Measurements from ENCODE around the gene SLC27A4. TPM values are rescaled to one million over a fixed set of nuclear protein-coding genes. Genes with fewer than 3 reads are reported as not detected.

Gene SLC27A4
- total RNA-seq, 1 donor from 2014 or later = 23.0 TPM

GRCh38 chr9:128361296-128361985 is 21.1 kb downstream of the SLC27A4 start:
- H3K4me3 Mint-ChIP-seq (ENCODE audit: unreplicated experiment) = no peak overlapping the region
- peaks cover 8% of the 10 kb centered on the region for H3K27me3 Mint-ChIP-seq (ENCODE audit: unreplicated experiment)
- H3K4me1 Mint-ChIP-seq (ENCODE audit: unreplicated experiment) = peaks cover 2% of the 10 kb centered on the region
- TF ChIP-seq, protein P1, sequence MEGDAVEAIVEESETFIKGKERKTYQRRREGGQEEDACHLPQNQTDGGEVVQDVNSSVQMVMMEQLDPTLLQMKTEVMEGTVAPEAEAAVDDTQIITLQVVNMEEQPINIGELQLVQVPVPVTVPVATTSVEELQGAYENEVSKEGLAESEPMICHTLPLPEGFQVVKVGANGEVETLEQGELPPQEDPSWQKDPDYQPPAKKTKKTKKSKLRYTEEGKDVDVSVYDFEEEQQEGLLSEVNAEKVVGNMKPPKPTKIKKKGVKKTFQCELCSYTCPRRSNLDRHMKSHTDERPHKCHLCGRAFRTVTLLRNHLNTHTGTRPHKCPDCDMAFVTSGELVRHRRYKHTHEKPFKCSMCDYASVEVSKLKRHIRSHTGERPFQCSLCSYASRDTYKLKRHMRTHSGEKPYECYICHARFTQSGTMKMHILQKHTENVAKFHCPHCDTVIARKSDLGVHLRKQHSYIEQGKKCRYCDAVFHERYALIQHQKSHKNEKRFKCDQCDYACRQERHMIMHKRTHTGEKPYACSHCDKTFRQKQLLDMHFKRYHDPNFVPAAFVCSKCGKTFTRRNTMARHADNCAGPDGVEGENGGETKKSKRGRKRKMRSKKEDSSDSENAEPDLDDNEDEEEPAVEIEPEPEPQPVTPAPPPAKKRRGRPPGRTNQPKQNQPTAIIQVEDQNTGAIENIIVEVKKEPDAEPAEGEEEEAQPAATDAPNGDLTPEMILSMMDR (IDR thresholded peaks at IDR 0.05; ENCODE audit: unreplicated experiment) = no peak
- H3K9me3 Mint-ChIP-seq (ENCODE audit: unreplicated experiment) = no peaks in the 10 kb centered on the region
- no peak for DNase-seq (ENCODE audit: low spot score)
- no peak overlapping the region for H3K27ac Mint-ChIP-seq (ENCODE audit: unreplicated experiment)
- H3K36me3 Mint-ChIP-seq (ENCODE audit: low read depth, unreplicated experiment) = peaks cover 4% of the 10 kb centered on the region

DNA sequence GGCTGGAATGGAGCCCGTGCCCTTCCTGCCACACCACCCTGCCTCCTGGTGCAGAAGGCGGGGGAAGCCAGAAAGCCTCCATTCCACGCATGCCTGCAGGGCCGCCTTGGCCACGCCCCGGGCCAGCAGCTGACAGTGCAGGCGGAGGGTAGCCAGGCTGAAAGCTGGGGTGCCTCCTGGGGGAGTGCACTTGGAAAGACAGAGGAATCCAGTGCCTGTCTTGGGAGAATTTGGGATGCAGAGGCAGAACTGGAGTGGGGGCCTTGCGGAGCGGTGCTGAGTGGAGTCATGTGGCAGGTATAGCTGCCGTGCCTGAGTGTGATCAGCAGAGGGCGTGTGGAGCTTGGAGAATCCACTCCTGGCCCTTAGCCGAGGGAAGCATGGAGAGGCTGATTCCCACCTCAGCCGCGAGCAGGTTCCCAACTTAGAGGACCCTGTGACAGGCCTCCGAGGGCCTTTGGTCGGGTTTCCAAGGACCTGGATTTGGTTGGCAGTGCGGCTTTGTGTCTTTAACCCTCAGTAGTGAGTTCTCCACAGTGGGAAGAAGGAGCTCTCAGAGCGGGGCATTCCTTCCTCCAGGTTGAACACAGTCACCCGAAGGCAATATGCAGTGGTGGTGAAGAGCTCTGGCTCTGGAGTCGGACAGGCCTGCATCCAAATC is 21.8 kb downstream of the SLC27A4 start:
- Mint-ChIP-seq H3K9me3 (ENCODE audit: unreplicated experiment) (no peaks in the 10 kb centered on the region), H3K4me3 (ENCODE audit: unreplicated experiment) (no peak overlapping the region), H3K27ac (ENCODE audit: unreplicated experiment) (no peak overlapping the region), H3K4me1 (ENCODE audit: unreplicated experiment) (peaks cover 2% of the 10 kb centered on the region), H3K36me3 (ENCODE audit: low read depth, unreplicated experiment) (peaks cover 4% of the 10 kb centered on the region), H3K27me3 (ENCODE audit: unreplicated experiment) (peaks cover 8% of the 10 kb centered on the region)
- TF ChIP-seq, protein P1 (IDR thresholded peaks at IDR 0.05; ENCODE audit: unreplicated experiment) = peak; percentile 76
- peak; percentile 81 for DNase-seq (ENCODE audit: low spot score)

DNA sequence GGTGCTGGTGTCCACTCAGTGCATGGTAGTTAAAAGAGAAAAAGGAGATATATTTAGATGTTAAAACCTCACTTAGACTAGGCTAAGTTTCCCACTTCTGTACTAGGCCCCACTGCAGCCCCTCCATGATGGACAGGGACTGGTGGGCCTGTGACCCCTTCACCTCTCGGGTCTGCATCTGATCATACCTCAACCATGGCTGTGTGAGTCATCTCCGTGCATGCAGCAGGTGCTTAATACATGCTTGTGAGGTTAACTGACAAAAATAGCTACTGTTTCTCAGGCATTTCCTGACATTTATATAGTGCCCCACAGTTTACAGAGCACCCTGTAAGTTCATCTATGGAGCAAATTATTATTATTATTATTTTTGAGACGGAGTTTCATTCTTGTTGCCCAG is 22.4 kb downstream of the SLC27A4 start:
- H3K27ac Mint-ChIP-seq (ENCODE audit: unreplicated experiment) = no peak overlapping the region
- no peak overlapping the region for H3K4me3 Mint-ChIP-seq (ENCODE audit: unreplicated experiment)
- peaks cover 4% of the 10 kb centered on the region for H3K36me3 Mint-ChIP-seq (ENCODE audit: low read depth, unreplicated experiment)
- peaks cover 2% of the 10 kb centered on the region for H3K4me1 Mint-ChIP-seq (ENCODE audit: unreplicated experiment)
- no peak for DNase-seq (ENCODE audit: low spot score)
- TF ChIP-seq, protein P1 (IDR thresholded peaks at IDR 0.05; ENCODE audit: unreplicated experiment) = no peak
- peaks cover 8% of the 10 kb centered on the region for H3K27me3 Mint-ChIP-seq (ENCODE audit: unreplicated experiment)
- no peaks in the 10 kb centered on the region for H3K9me3 Mint-ChIP-seq (ENCODE audit: unreplicated experiment)

DNA sequence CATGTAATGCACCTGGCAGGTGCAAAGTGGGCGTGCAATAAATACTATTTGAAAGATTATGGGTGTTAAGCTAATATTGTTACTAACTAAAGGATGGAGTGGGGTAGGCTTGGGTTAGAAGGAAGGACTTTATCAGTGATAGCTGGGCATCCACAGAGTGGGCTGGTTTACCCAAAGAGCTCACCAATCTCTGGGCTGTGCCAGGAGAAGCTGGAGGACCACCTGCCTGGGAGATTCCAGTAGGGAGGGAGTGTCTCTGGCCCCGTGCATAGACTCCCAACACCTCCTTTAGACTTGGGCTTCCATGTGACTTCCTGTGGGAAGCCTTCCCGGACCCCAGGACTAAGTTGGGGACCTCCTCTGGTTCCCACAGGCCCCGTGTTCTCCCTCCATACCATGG is 25.2 kb downstream of the SLC27A4 start:
- Mint-ChIP-seq H3K36me3 (ENCODE audit: low read depth, unreplicated experiment) (peaks cover 4% of the 10 kb centered on the region), H3K4me3 (ENCODE audit: unreplicated experiment) (no peak overlapping the region), H3K27me3 (ENCODE audit: unreplicated experiment) (peaks cover 11% of the 10 kb centered on the region)

More for the DNA sequence above, 25.2 kb downstream of the SLC27A4 start:
- TF ChIP-seq, protein P1 (IDR thresholded peaks at IDR 0.05; ENCODE audit: unreplicated experiment) = no peak
- Mint-ChIP-seq H3K4me1 (ENCODE audit: unreplicated experiment) (peaks cover 8% of the 10 kb centered on the region), H3K27ac (ENCODE audit: unreplicated experiment) (peak overlapping the region; percentile 72), H3K9me3 (ENCODE audit: unreplicated experiment) (no peaks in the 10 kb centered on the region)
- no peak for DNase-seq (ENCODE audit: low spot score)

Data from endothelial cell (in vitro differentiated cells).